Esophagus muscularis mucosa (tissue), 4 donors: ENCODE results near the gene MTLN.

Source experiments
- CTCF ChIP-seq, 3 experiments: fragments of 200-600 bp in 2 of 3; fragments of 450-650 bp in 1 of 3; sonication (generic) in 2 of 3; IDR thresholded peaks; one replicate each; pipeline ENCODE4 v1.5.1; 2017 to 2019; ENCODE audit warnings: antibody characterized with exemption in 3 of 3, mild to moderate bottlenecking in 2 of 3, moderate library complexity in 1 of 3
- EP300 ChIP-seq: sonication (generic); formaldehyde crosslinking; IDR thresholded peaks from one replicate; pipeline ENCODE4 v1.6.1; 2017; ENCODE audit warnings: antibody characterized with exemption
- POLR2A ChIP-seq: fragments of 450-650 bp; IDR thresholded peaks from one replicate; pipeline ENCODE4 v1.6.1; 2017; ENCODE audit warnings: antibody characterized with exemption, moderate library complexity, mild to moderate bottlenecking, low read depth
- POLR2AphosphoS5 ChIP-seq, 2 donors: sonication (generic); formaldehyde crosslinking; IDR thresholded peaks; one replicate each; pipeline ENCODE4 v1.6.1; 2017; ENCODE audit warnings: antibody characterized with exemption in 2 of 2

GRCh38 chr2:110215566-110216158, 3.3 kb upstream of the MTLN start:
- TF ChIP-seq POLR2A (no peak), EP300 (no peak), CTCF (IDR thresholded peaks at IDR 0.05) (no peak), POLR2AphosphoS5 (IDR thresholded peaks at IDR 0.05) (no peak)
